ES-I3 (cell line): ENCODE data around the gene ANO2.
"Not testable (repeated sequence)": the region's sequence is repeated elsewhere in the genome, so short reads cannot be mapped to it uniquely, and the experiment has no call there.

Experiments
- H3K36me3 ChIP-seq: 2 replicates; pipeline ENCODE4 v1.6.1; 2013; ENCODE audit warnings: mild to moderate bottlenecking, low read length, control low read depth, moderate library complexity; ENCODE audit not compliant: insufficient read depth
- H3K4me1 ChIP-seq: 2 replicates; pipeline ENCODE4 v1.6.1; 2013; ENCODE audit warnings: mild to moderate bottlenecking, control low read depth, low read length; ENCODE audit not compliant: insufficient read depth
- H3K9ac ChIP-seq: 2 replicates; pipeline ENCODE4 v1.6.1; 2013; ENCODE audit warnings: low read depth, mild to moderate bottlenecking, low read length, moderate library complexity
- H3K9me3 ChIP-seq: 2 replicates; pipeline ENCODE4 v1.6.1; 2013; ENCODE audit warnings: mild to moderate bottlenecking, low read length, moderate library complexity; ENCODE audit not compliant: control insufficient read depth, insufficient read depth

ANO2 gene

DNA sequence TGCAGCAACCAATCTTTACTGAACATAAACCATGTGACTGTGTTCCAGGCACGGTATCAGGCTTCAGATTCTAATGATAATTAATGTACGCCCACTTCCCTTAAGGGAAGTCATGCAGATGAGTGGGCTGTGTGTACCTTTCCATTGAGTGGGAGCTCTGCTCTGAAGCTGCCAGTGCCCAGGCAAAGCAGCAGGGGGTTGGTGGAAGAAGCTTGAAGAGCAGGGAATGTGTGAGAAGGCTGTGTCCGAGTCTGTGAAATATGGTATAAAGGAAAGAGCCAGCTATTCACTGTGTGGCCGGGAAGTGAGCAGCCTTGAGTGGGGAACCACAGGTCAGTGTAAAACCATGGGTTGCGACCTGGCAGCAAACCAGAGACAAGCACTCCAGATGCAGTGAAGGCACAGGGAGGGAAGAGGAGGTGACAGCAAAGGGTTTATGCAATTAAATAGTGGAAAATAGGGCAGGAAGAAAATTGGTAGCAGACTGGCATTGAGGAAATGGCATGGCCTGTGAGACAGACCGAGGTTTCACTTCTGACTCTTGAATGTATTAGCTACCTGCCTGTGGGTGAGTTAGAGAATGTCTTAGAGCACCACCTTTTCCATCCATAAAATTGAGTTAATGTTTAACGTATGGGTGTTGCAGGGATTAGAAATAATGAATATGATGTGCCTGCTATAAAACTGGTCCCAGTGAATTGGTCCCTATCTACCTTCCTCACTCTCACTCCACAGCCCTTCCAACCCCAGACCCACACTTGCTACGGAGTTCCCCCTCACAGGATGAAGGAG, 396.7 kb downstream of the ANO2 start:
- Histone ChIP-seq H3K4me1 (no peaks in the 10 kb centered on the region), H3K36me3 (no peaks in the 10 kb centered on the region), H3K9ac (no peak overlapping the region), H3K9me3 (peaks cover 3% of the 10 kb centered on the region; the same call in 1 of the 2 replicates)

DNA sequence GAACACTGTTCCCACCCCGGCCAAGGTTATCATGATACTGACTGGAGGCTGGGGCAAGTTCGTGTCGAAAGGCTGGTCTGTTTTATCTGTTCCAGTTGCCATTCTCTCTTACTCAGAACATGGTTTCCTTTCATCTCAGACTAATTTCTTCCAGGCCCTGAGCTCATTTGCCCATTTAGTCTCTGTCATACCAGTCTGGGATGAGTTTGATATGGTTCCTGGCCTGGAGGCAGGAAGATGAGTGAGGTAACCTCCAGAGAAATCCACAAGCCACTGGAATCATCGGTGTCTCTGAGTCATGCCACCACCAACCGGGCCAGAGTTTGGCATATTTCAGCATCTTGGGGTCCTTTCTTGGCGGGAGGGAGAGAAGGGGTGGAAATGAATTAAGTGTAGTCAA, 398.4 kb downstream of the ANO2 start:
- Histone ChIP-seq H3K4me1 (no peaks in the 10 kb centered on the region), H3K9me3 (peaks cover 3% of the 10 kb centered on the region; the same call in 1 of the 2 replicates), H3K36me3 (no peaks in the 10 kb centered on the region), H3K9ac (no peak overlapping the region)

DNA sequence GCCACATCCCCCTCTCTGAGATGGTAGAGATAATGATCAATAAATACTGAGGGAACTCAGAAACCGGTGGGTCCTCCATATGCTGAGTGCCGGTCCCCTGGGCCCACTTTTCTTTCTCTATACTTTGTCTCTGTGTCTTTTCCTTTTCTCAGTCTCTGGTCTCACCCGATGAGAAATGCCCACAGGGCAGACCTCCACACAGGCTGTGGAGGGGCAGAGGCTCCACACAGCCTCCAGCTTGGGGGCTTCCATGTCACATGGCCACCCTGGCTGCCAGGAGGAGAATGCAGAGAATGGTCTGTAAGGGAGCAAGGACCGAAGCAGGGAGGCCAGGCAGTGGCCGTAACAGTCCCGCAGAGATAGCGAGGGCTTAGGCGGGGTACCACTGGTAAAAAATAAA, 407.3 kb downstream of the ANO2 start:
- no peaks in the 10 kb centered on the region for H3K9me3 ChIP-seq
- H3K9ac ChIP-seq = no peak overlapping the region
- no peaks in the 10 kb centered on the region for H3K36me3 ChIP-seq
- H3K4me1 ChIP-seq = peaks cover 9% of the 10 kb centered on the region

DNA sequence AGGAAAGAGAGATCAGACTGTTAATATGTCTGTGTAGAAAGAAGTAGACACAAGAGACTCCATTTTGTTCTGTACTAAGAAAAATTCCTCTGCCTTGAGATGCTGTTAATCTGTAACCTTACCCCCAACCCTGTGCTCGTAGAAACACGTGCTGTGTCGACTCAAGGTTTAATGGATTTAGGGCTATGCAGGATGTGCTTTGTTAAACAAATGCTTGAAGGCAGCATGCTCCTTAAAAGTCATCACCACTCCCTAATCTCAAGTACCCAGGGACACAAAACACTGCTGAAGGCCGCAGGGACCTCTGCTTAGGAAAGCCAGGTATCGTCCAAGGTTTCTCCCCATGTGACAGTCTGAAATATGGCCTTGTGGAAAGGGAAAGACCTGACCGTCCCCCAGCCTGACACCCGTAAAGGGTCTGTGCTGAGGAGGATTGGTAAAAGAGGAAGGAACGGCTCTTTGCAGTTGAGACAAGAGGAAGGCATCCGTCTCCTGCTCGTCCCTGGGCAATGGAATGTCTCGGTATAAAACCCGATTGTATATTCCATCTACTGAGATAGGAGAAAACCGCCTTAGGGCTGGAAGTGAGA, 407.9 kb downstream of the ANO2 start:
- not testable (repeated sequence) for H3K9ac ChIP-seq, H3K4me1 ChIP-seq, H3K36me3 ChIP-seq, H3K9me3 ChIP-seq

DNA sequence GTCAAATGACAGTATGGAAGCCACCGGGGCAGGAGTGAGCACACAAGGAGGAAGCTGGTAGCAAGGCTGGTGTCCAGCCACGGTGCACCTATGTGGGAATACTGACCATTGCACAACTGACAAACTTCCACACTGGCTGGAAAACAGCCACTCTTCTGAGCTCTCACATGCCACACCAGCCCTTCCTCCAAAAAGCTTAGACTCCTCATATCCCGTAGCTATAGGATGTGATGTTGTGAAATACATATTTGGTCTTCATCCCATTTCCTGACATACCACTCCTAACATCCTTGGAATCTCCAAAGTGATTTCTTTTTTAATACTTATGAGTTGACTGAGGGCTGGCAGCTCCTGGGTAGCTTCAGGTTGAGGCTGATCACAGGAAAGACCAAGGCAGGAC, 409.5 kb downstream of the ANO2 start:
- H3K9ac ChIP-seq = no peak overlapping the region
- H3K36me3 ChIP-seq = no peaks in the 10 kb centered on the region
- H3K4me1 ChIP-seq = peaks cover 9% of the 10 kb centered on the region
- H3K9me3 ChIP-seq = no peaks in the 10 kb centered on the region

DNA sequence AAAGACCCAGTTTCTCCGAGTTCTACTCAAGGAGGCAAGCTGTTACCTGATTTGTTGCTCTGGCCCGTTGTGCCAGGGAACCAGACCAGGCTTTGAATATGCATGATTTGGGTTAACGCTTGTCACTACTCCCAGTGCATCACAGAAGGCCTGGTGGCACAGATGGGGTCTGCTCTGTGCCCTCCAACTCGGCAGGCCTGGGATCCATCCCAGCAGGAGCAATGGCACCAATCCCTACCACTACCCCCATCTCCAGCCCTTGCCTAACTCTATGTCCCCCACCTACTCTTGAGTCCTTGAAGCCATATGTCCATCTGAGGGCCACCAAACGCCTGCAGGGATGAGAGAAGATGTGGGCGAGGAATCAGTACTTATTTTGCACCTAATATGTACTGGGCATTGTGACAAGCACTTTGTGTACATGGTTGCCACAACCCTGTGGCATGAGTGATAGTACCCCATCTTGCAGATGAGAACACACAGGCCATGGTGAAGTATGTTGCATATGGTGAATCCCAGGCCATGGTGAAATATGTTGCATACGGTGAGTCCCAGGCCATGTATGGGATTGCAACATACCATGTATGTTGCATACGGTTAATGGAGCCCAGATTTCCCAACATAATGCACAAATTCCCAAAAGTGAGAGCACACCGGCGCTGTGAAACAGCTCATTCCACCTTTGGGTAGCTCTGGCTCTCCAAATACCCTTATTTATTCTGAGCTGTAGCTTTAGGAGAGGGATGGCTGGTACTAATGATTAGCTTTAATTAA, 410.4 kb downstream of the ANO2 start:
- no peak overlapping the region for H3K9ac ChIP-seq
- H3K4me1 ChIP-seq = peaks cover 9% of the 10 kb centered on the region
- H3K9me3 ChIP-seq = no peaks in the 10 kb centered on the region
- H3K36me3 ChIP-seq = no peaks in the 10 kb centered on the region

- peaks cover 8% of the 10 kb centered on the region for H3K4me1 ChIP-seq
Measured at GRCh38 chr12:5533368-5533767, 411.7 kb downstream of the ANO2 start.

DNA sequence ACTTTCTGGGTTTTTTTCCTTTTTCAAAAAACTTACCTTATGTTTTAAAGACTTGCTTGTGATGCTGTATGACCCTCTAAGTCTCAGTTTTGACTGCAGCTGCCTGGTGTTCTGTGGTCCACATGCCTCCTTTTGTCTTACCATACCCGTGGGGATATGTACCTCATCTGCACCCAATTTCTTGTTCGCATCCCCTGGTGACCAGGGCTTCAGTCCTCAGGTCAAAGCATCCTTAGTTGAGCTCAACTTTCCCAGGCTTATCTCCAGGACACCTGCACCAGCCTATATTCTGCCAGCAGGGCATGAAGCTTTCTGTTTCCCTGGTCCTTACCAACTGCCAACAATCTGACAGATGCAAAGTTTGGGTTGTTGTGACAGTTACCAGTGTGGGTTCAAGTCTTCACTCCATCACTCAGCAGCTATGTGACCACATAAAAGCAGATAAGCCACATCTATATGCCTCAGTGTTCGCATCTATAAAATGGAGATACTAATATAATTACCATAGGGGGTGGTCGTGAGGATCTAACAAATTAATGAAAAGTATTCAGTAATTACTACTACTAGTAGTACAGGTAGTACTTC, 419.2 kb downstream of the ANO2 start:
- H3K36me3 ChIP-seq = no peaks in the 10 kb centered on the region
- no peak overlapping the region for H3K9ac ChIP-seq
- no peaks in the 10 kb centered on the region for H3K9me3 ChIP-seq
- no peaks in the 10 kb centered on the region for H3K4me1 ChIP-seq

More at GRCh38 chr12:5533368-5533767, 411.7 kb downstream of the ANO2 start:
- Histone ChIP-seq H3K36me3 (no peaks in the 10 kb centered on the region), H3K9me3 (no peaks in the 10 kb centered on the region), H3K9ac (no peak overlapping the region)

GRCh38 chr12:5524769-5525436, 420.2 kb downstream of the ANO2 start:
- no peaks in the 10 kb centered on the region for H3K9me3 ChIP-seq
- no peaks in the 10 kb centered on the region for H3K36me3 ChIP-seq
- H3K4me1 ChIP-seq = no peaks in the 10 kb centered on the region
- no peak overlapping the region for H3K9ac ChIP-seq

DNA sequence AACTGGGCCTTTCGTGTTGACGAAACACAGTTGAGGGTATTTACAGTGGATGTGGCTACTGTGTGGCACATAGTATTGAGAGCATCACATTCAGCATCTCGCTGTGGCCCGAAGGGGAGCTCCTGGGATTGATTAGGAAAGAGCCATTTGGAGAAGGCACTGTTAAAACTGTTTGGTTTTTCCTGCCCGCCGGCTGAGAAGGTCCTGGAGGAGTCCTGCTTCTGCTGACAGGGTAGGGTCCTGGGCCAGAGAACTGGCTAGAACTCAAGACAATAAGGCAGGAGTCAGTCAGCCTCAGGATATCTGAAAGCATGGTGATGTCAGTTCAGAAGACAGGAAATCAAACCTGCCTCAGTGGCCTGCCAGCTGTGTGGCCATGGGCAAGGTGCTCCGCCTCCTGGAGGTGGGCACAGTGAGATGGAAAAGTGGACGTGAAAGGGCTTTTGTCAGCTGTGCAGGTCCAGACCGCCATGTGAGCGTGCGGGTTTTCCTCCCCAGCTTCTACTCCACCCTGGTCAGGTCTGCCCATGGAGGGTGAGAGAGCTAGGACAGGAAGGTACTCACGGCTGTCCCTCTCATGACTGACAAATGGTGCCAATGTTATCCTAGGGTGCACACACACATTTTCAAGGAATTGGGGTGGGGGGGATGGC, 420.8 kb downstream of the ANO2 start:
- no peaks in the 10 kb centered on the region for H3K36me3 ChIP-seq
- H3K9ac ChIP-seq = no peak overlapping the region
- no peaks in the 10 kb centered on the region for H3K4me1 ChIP-seq
- no peaks in the 10 kb centered on the region for H3K9me3 ChIP-seq

GRCh38 chr12:5523396-5524115, 421.5 kb downstream of the ANO2 start:
- Histone ChIP-seq H3K9me3 (no peaks in the 10 kb centered on the region), H3K4me1 (0 out of 2 replicates have a peak, but pooled peaks cover 4% of the 10 kb centered on the region), H3K9ac (no peak overlapping the region), H3K36me3 (no peaks in the 10 kb centered on the region)

- Histone ChIP-seq H3K9ac (no peak overlapping the region), H3K9me3 (no peaks in the 10 kb centered on the region), H3K4me1 (0 out of 2 replicates have a peak, but pooled peaks cover 9% of the 10 kb centered on the region), H3K36me3 (no peaks in the 10 kb centered on the region)
Measured at GRCh38 chr12:5522432-5523335, 422.4 kb downstream of the ANO2 start.
